H9 (cell line): ENCODE measurements around the gene CRBN. TPM values are rescaled to one million over a fixed set of nuclear protein-coding genes. Genes with fewer than 3 reads are reported as not detected.
A peak's percentile ranks its signal among the peaks of the same experiment; 100 is the strongest.

Experiments
- DNase-seq: peaks from one replicate; pipeline ENCODE4 v3.0.0-alpha.2; 2017
- H2AFZ ChIP-seq: one replicate; pipeline ENCODE4 v1.6.1; 2013; ENCODE audit warnings: mild to moderate bottlenecking, low read length, control low read depth, moderate library complexity
- H2AK5ac ChIP-seq: 2 replicates; pipeline ENCODE4 v1.6.1; 2013; ENCODE audit warnings: low read length, control low read depth, mixed read lengths; ENCODE audit not compliant: insufficient read length
- H2BK120ac ChIP-seq: one replicate; pipeline ENCODE4 v1.6.1; 2013; ENCODE audit warnings: low read depth, mild to moderate bottlenecking, low read length, control low read depth, inconsistent platforms; ENCODE audit not compliant: poor library complexity, severe bottlenecking
- H2BK12ac ChIP-seq: 2 replicates; pipeline ENCODE4 v1.6.1; 2013; ENCODE audit warnings: low read length, control low read depth, mixed read lengths, low read depth; ENCODE audit not compliant: insufficient read length
- H2BK15ac ChIP-seq: 2 replicates; pipeline ENCODE4 v1.6.1; 2013; ENCODE audit warnings: low read depth, low read length, control low read depth
- H2BK20ac ChIP-seq: one replicate; pipeline ENCODE4 v1.6.1; 2013; ENCODE audit warnings: low read depth, mild to moderate bottlenecking, low read length, control low read depth, inconsistent platforms; ENCODE audit not compliant: poor library complexity, severe bottlenecking
- H2BK5ac ChIP-seq: 2 replicates; pipeline ENCODE4 v1.6.1; 2013; ENCODE audit warnings: low read length, control low read depth, mixed read lengths; ENCODE audit not compliant: insufficient read length
- H3K14ac ChIP-seq: 2 replicates; pipeline ENCODE4 v1.6.1; 2013; ENCODE audit warnings: low read length, control low read depth; ENCODE audit not compliant: insufficient read depth
- H3K18ac ChIP-seq: 2 replicates; pipeline ENCODE4 v1.6.1; 2013; ENCODE audit warnings: low read depth, mild to moderate bottlenecking, mixed read lengths, low read length, control low read depth; ENCODE audit not compliant: insufficient read length
- H3K23ac ChIP-seq: 2 replicates; pipeline ENCODE4 v1.6.1; 2013; ENCODE audit warnings: low read length, control low read depth, mixed read lengths, low read depth; ENCODE audit not compliant: insufficient read length
- H3K23me2 ChIP-seq: 2 replicates; pipeline ENCODE4 v1.6.1; 2013; ENCODE audit warnings: low read depth, mild to moderate bottlenecking, mixed read lengths, low read length, control low read depth; ENCODE audit not compliant: insufficient read length, poor library complexity, severe bottlenecking
- H3K27ac ChIP-seq: 2 replicates; pipeline ENCODE4 v1.5.1; 2013; ENCODE audit warnings: low read length, control low read depth, mixed read lengths, low read depth; ENCODE audit not compliant: insufficient read length
- H3K27me3 ChIP-seq: 2 replicates; pipeline ENCODE4 v1.6.1; 2013; ENCODE audit warnings: low read length, control low read depth, inconsistent platforms; ENCODE audit not compliant: insufficient read depth
- H3K4ac ChIP-seq: 2 replicates; pipeline ENCODE4 v1.6.1; 2013; ENCODE audit warnings: low read depth, mild to moderate bottlenecking, control low read depth, inconsistent platforms, low read length, moderate library complexity
- H3K4me1 ChIP-seq: 2 replicates; pipeline ENCODE4 v1.6.1; 2013; ENCODE audit warnings: low read length, control low read depth, inconsistent platforms; ENCODE audit not compliant: insufficient read depth
- H3K4me2 ChIP-seq: 2 replicates; pipeline ENCODE4 v1.6.1; 2013; ENCODE audit warnings: low read length, control low read depth, mixed read lengths; ENCODE audit not compliant: insufficient read length, insufficient read depth
- H3K56ac ChIP-seq: 2 replicates; pipeline ENCODE4 v1.6.1; 2013; ENCODE audit warnings: low read depth, mild to moderate bottlenecking, mixed read lengths, low read length, control low read depth; ENCODE audit not compliant: insufficient read length
- H3K79me1 ChIP-seq: 2 replicates; pipeline ENCODE4 v1.6.1; 2013; ENCODE audit warnings: low read depth, mild to moderate bottlenecking, moderate library complexity, low read length, control low read depth, inconsistent platforms; ENCODE audit not compliant: insufficient read depth, poor library complexity, severe bottlenecking
- H3K79me2 ChIP-seq: 2 replicates; pipeline ENCODE4 v1.6.1; 2013; ENCODE audit warnings: low read length, control low read depth, inconsistent platforms; ENCODE audit not compliant: insufficient read depth
- H3K9ac ChIP-seq: 2 replicates; pipeline ENCODE4 v1.6.1; 2013; ENCODE audit warnings: low read length, control low read depth, mixed read lengths; ENCODE audit not compliant: insufficient read length; ENCODE audit errors: extremely low read depth
- H3K9me3 ChIP-seq: one replicate; pipeline ENCODE4 v1.6.1; 2013; ENCODE audit warnings: low read depth, low read length, inconsistent platforms; ENCODE audit not compliant: control insufficient read depth
- H3T11ph ChIP-seq: one replicate; pipeline ENCODE4 v1.6.1; 2013; ENCODE audit warnings: mild to moderate bottlenecking, low read length, control low read depth, inconsistent platforms
- H4K20me1 ChIP-seq: one replicate; pipeline ENCODE4 v1.6.1; 2013; ENCODE audit not compliant: control insufficient read depth, insufficient read length, insufficient read depth
- H4K5ac ChIP-seq: 2 replicates; pipeline ENCODE4 v1.6.1; 2013; ENCODE audit warnings: low read depth, mild to moderate bottlenecking, mixed read lengths, low read length, control low read depth; ENCODE audit not compliant: insufficient read length
- H4K8ac ChIP-seq: replicated peaks from 2 replicates; pipeline ENCODE4 v1.6.1; 2013; ENCODE audit warnings: low read length, control low read depth, mixed read lengths, low read depth; ENCODE audit not compliant: insufficient read length
- H4K91ac ChIP-seq: 2 replicates; pipeline ENCODE4 v1.6.1; 2013; ENCODE audit warnings: low read depth, mild to moderate bottlenecking, moderate library complexity, mixed read lengths, low read length, control low read depth; ENCODE audit not compliant: insufficient read length
- H3K27ac Mint-ChIP-seq, 3 experiments: 2 replicates in 2 of 3; 3 replicates in 1 of 3; pipeline ENCODE4 v1.8.0; 2020 to 2021; ENCODE audit warnings: mixed read lengths in 3 of 3, mild to moderate bottlenecking in 1 of 3, moderate library complexity in 1 of 3
- H3K27me3 Mint-ChIP-seq: 2 replicates; pipeline ENCODE4 v1.8.0; 2021; ENCODE audit warnings: low read depth, mild to moderate bottlenecking, moderate library complexity, mixed read lengths
- H3K36me3 Mint-ChIP-seq, 3 experiments: 2 replicates in 2 of 3; 3 replicates in 1 of 3; pipeline ENCODE4 v1.8.0; 2020 to 2021; ENCODE audit warnings: low read depth in 3 of 3, mixed read lengths in 3 of 3; ENCODE audit not compliant: insufficient read depth in 1 of 3
- H3K4me1 Mint-ChIP-seq, 2 experiments: 2 replicates each; pipeline ENCODE4 v1.8.0; 2020; ENCODE audit warnings: mixed read lengths in 2 of 2
- H3K4me3 Mint-ChIP-seq, 2 experiments: 2 replicates in 1 of 2; 3 replicates in 1 of 2; pipeline ENCODE4 v1.8.0; 2020 to 2021; ENCODE audit warnings: mild to moderate bottlenecking in 2 of 2, mixed read lengths in 2 of 2, moderate library complexity in 1 of 2
- H3K9me3 Mint-ChIP-seq, 2 experiments: 2 replicates in 1 of 2; 3 replicates in 1 of 2; pipeline ENCODE4 v1.8.0; 2020; ENCODE audit warnings: mild to moderate bottlenecking in 2 of 2, mixed read lengths in 2 of 2, moderate library complexity in 1 of 2
- CTCF ChIP-seq: fragments of 200-600 bp; sonication (generic); conservative IDR thresholded peaks from 3 replicates; pipeline ENCODE4 v1.8.0; 2021; ENCODE audit warnings: antibody characterized with exemption, mild to moderate bottlenecking
- WGBS: extraction: QIAGEN DNeasy Blood & Tissue Kit; methylation state at CpG from one replicate; pipeline ENCODE4 v1.1.7; 2013; ENCODE audit warnings: missing lambda C conversion rate, low lambda C conversion rate, mixed read lengths; ENCODE audit not compliant: insufficient read length; ENCODE audit errors: extremely low coverage; 5-methylcytosine and 5-hydroxymethylcytosine counted together
- total RNA-seq: library from RNA; stranded (reverse); gene quantifications from 2 replicates; pipeline ENCODE4 v1.2.1, GENCODE V29; 2021

Gene CRBN
- total RNA-seq, 1 experiment from 2014 or later = 40.2 TPM

DNA sequence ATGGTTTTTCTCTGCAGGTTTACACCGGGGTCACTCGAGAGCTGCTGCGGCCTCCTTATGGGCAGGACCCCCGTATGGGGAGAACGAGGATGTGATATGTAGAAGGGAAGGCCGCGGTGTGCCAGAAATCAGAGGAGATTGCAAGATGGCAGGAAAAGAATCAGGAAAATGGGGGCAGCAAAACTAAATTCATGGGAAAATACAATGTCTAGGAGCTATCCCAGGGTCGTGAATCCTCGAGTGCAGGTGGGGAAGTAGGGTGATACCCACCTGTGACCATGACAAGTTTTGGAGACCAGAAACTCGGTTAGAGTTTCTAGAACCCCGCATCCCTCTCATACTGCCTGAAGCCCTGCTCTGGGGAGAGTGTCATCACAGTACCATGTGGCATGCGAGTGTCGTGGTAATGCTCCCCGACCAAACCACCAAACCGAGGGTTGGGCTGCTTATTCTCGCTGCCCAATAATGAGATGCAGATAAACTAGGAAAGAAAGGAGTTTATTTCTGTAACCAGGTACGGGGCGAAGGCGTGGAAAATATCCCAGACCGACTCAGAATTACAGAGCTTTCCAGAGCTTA is 52.0 kb downstream of the CRBN start:
- Mint-ChIP-seq H3K9me3 (no peaks in the 10 kb centered on the region), H3K27ac (peak overlapping the region; percentile 68 to 98 (median 88); a peak in 6 of 7 replicates), H3K4me3 (peak overlapping the region; percentile 95 to 96), H3K4me1 (peaks cover 15 to 21% of the 10 kb centered on the region in 2 experiments), H3K27me3 (no peaks in the 10 kb centered on the region), H3K36me3 (peaks cover 19 to 35% (median 27%) of the 10 kb centered on the region in 3 experiments)
- no peak overlapping the region for H2BK20ac ChIP-seq
- H4K8ac ChIP-seq = no peak overlapping the region
- H3K9me3 ChIP-seq = no peaks in the 10 kb centered on the region
- H3T11ph ChIP-seq = no peak overlapping the region
- DNase-seq = no peak
- peak overlapping the region; percentile 79 for H3K4me2 ChIP-seq
- peaks cover 8% of the 10 kb centered on the region; the same call in 1 of the 2 replicates for H3K79me2 ChIP-seq
- peak overlapping the region; percentile 98 for H4K91ac ChIP-seq
- H3K79me1 ChIP-seq = no peaks in the 10 kb centered on the region
- peak overlapping the region; percentile 93 for H3K14ac ChIP-seq
- H2BK12ac ChIP-seq = no peak overlapping the region
- H2BK120ac ChIP-seq = peak overlapping the region; percentile 8
- no peaks in the 10 kb centered on the region for H3K4me1 ChIP-seq
- H3K27ac ChIP-seq = no peak overlapping the region
- no peaks in the 10 kb centered on the region for H4K20me1 ChIP-seq
- no peak overlapping the region for H2BK15ac ChIP-seq
- H2AK5ac ChIP-seq = no peak overlapping the region
- H4K5ac ChIP-seq = no peak overlapping the region
- no peak overlapping the region for H3K23ac ChIP-seq
- peak overlapping the region; percentile 95 for H3K4ac ChIP-seq
- no peak for TF ChIP-seq CTCF
- H3K9ac ChIP-seq = peak overlapping the region; percentile 83
- no peak overlapping the region for H2BK5ac ChIP-seq
- H3K27me3 ChIP-seq = no peaks in the 10 kb centered on the region
- no peak overlapping the region for H3K56ac ChIP-seq
- peaks cover 13% of the 10 kb centered on the region for H3K23me2 ChIP-seq
- no CpG with 5 or more reads among the region's 20 CpGs for WGBS
- H3K18ac ChIP-seq = peak overlapping the region; percentile 88
- no peak overlapping the region for H2AFZ ChIP-seq
